HS-5 (cell line): ENCODE results near the gene AMZ1.
"Not testable (repeated sequence)": the region's sequence is repeated elsewhere in the genome, so short reads cannot be mapped to it uniquely, and the experiment has no call there.

Experiments
- DNase-seq: peaks from one replicate; pipeline ENCODE4 v3.0.0-alpha.2; 2012; ENCODE audit warnings: low read depth

Gene AMZ1

DNA sequence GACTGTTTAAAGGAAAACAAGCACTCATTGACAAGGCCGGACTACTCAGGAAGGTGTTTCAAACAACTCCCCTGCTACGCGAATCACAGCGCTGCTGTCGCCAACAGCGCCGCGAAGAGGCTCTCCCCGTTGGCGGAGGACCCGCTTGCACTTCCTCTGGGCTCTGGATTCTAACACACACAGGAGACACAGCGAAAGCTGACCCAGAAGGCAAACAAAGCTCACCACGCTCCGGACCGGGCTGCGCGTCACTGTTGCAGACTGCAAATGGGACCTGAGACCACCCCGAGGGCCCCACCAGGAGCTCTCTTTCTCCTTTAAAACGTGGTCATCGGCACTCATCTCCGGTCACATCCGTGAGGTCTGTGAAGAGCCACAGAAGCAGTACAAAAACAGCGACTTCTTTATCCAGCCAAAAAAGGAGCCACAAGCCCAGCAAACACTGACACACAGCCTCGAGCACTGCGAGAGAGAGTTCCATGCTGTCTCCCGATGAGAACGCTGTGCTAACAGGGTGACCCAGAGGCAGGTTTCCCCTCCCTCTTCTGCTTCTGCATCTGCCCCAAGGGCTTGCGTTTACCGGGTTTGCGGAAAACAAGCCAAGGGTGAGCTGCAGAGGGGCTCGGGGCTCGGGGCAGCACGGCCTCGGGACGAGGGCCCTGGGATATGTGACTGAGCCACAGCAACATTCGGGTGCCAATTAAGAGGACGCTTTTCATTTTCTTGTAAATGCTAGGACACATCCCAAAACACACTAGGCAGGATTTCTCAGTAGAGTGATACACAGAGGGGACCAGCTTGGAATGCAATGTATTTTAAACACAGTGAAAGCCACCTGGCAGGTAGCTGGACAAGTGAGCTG lies 41.3 kb downstream of the AMZ1 start:
- no peak for DNase-seq

DNA sequence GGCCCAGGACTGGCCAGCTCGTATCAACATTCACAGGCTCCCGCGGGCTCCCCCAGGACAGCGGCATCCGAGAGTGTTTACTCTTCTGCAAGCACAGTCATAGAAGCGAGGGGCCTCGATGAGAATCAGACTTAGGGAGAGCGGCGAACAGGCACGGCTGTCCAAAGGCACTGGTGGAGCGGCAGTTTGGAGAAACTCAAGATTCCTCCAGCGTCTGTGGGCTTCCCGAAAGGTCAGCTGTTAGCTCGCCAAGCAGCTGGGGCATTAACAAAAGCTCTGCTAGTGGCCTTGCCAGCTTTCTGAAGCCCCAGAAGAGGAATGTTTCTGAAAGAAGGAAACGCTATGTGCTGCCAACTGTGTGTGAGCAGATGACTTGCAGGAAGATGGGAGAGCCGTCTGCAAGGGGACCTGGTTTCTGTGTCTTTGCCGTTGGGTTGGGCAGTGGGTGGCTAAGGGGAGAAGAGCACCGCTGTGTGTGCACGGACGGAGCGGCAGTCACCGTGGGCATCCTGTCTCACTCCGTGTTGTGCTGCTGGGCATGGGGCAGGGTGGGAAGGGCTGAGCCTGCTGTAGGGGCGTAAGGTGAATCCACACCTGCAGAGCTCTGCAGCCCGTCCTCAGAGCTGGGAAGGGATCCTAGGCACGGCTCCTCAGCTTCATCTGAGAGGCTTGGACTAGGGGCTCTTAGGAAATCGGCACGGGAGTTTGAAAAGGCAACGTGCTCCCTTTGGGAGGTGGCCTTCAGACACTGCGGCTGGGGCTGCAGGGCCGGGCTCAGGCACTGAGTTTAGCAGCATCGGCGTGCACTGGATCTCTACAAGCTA lies 42.1 kb downstream of the AMZ1 start:
- no peak for DNase-seq

- DNase-seq, result no peak
Measured at GRCh38 chr7:2730846-2731770, 43.1 kb downstream of the AMZ1 start.

- no peak for DNase-seq
Measured at GRCh38 chr7:2732388-2732787, 44.4 kb downstream of the AMZ1 start.

DNA sequence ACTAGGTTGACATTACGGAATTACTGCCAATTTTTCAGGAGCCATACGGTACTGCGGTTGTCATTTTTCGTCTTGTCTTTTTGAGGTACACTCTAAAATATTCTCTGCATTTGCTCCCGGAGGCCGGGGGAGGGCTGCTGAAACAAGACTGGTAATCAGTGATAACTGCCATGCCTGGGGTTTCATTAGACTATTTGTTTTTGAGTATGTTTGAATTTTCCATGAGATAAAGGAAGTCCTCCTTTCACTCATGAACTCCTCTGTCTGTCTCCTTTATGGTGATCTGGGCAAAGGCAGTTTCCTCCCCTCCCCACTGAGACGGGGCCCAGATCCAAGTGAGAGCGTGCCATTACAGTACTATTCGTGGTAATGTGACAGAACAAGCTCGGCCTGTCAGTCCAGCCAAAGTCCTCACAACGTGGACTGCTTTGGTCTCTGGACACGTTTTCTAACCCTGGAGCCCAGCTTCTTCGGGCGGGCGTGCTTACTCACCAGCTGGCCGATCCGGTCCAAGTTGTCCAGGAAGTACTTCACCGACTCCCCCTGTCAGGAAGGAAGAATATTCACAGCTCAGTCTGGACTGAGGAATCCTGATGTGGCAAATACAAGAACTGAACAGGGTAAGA lies 45.1 kb downstream of the AMZ1 start:
- DNase-seq, result no peak

DNA sequence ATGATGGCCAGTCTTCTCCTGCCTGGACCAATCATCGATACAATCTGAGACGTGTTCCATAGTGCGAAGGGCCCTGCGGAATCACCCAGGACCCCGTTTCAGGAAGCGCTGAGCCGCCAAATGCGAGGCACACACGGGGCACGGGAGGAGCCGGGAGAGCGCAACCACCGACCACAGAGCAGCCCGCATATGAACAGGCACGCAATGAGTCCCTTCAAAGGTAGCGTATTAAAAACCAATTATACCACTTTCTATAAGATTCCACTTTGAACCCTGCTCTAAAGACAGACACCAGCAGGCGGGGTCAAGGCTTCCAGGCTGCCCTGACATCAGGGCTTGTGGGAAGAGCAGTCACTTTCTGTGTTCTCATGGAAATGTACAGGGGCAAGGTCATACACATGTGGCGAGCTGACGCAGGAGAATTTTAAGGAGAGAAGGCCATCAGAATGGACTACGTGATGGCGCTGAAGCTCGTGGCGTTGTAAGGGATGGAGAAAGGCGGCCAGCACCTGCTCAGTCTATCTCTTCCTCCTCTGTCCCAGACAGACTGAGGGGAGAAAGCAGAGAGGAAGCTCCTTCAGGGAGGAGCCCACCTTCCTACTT lies 46.2 kb downstream of the AMZ1 start:
- DNase-seq, result no peak

GRCh38 chr7:2734751-2735571 lies 47.0 kb downstream of the AMZ1 start:
- DNase-seq, result no peak

DNA sequence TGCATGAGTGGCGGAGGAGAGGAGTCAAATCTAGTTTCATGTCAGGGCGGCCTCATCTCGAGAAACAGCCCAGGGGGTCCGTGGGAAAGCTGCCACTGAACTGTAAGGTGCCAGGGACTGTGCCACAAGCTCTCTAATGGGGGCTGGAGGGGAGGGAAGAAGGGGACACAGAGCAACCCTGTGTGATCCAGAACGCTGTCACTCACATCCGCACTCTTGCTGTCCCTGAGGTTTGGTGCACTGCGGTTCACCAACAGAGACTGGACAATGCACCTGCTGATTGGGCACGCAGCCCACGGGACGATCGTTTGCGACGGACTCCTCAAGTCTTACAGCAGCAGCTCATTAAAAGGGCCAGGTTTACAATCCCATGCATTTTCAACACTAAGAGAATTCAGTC lies 47.7 kb downstream of the AMZ1 start:
- no peak for DNase-seq

DNA sequence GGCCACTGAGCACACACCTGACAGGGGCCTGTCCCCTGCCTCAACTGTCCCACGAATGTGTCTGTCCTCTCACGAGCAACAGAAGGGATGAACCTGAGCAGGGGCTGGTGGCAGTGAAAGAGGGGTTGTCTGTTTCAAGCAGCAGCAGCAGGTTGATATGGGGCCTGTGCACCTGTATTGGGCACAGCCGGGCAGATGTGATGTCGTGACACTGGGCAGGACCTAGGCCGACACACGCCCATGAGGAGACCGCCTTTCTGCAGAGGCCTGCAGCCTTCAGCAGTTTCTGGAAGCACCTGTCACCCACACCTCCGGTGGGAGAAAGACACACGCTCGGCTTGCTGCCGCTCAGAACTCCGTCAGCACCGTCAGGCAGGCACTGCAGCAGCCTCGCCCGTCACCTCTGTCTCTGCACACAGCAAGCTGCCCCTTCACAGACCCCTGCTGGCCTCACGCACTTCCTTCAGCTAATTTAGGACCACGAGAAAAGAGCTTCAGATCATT lies 48.5 kb downstream of the AMZ1 start:
- no peak for DNase-seq

DNA sequence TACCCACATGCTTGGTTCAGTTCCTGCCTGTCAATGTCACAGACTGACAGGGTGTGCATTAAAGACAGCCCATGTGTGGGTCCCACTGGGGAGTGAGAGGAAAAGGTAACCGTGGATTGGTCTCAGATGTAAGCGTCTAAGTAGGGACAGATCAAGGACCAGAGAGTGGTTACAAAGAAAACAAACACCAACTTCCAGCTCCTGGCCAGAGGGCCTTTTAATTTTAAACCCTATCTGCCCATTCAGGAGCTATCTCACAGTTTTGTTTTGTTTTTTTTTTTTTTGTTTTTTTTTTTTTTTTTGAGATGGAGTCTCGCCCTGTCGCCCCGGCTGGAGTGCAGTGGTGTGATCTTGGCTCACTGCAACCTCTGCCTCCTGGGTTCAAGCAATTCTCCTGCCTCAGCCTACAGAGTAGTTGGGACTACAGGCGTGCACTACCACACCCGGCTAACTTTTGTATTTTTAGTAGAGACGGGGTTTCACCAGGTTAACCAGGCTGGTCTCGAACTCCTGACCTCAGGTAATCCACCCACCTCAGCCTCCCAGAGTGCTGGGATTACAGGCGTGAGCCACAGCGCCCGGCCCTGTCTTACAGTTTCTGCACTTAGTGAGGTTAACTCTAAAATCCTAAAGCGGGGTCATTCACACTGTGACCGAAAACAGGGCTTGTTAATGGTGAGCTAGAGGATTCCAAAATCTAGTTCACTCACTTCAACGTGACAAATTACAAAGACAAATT lies 49.2 kb downstream of the AMZ1 start:
- not testable (repeated sequence) for DNase-seq

- DNase-seq, result no peak
Measured at GRCh38 chr7:2737771-2738540, 50.0 kb downstream of the AMZ1 start.

DNA sequence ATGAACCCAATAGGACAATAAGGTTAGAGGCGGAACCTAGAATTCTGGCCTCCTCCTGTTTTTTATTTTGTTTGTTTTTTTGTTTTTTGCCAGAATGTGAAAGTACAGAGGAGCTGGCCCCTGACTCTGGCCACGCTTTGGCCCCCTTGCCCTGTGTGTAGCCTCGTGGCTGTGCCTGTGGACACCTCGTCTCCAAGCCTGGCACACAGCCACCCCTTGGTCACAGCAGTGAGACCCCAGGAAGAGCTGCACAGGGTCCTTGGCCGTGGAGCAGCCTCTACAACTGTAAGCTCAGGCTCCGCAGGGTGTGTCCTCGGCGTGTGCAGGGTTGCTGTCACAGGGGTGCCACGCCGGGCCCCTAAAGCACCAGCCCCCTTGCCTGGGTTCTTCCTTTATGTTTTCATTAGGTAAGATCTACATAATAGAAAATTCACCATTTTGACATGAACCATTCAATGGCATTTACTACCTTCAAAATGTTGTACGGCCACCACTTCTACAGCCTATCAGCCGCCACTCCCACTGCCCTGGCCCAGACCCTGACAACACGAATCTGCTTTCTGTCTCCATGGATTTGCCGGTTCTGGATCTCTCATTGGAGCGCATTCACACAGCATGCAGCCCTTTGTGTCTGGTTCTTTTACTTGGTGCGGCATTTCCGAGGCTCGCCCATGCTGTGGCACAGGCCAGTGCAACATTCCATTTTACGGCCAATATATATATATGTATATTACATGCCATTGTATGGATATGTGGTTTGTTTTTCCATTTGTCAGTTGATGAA lies 51.0 kb downstream of the AMZ1 start:
- no peak for DNase-seq

- DNase-seq, result not testable (repeated sequence)
Measured at GRCh38 chr7:2743523-2744185, 55.7 kb downstream of the AMZ1 start.

GRCh38 chr7:2748684-2749083 lies 60.7 kb downstream of the AMZ1 start:
- not testable (repeated sequence) for DNase-seq

GRCh38 chr7:2750004-2750407 lies 62.0 kb downstream of the AMZ1 start:
- DNase-seq, result no peak

GRCh38 chr7:2751086-2751485 lies 63.1 kb downstream of the AMZ1 start:
- no peak for DNase-seq

GRCh38 chr7:2753148-2753547 lies 65.1 kb downstream of the AMZ1 start:
- DNase-seq, result no peak
